HepG2 (cell line): ENCODE results near the gene FBXW2. TPM values are rescaled to one million over a fixed set of nuclear protein-coding genes. Genes with fewer than 3 reads are reported as not detected.

Experiments used
- IRF2 ChIP-seq: IDR thresholded peaks from 2 replicates; pipeline ENCODE4 v1.6.1; 2018; ENCODE audit warnings: missing genetic modification reagents, missing compliant biosample characterization
- JUND ChIP-seq: sonication (generic); formaldehyde crosslinking; IDR thresholded peaks from 2 replicates; pipeline ENCODE4 v1.8.0; 2022; ENCODE audit warnings: mild to moderate bottlenecking, missing genetic modification reagents
- MLX ChIP-seq: IDR thresholded peaks from 2 replicates; pipeline ENCODE4 v1.6.1; 2016
- PHF8 ChIP-seq: sonication (generic); formaldehyde crosslinking; IDR thresholded peaks from 2 replicates; pipeline ENCODE4 v1.5.0; 2020; ENCODE audit warnings: missing genetic modification reagents
- ZBTB20 ChIP-seq: sonication (generic); formaldehyde crosslinking; IDR thresholded peaks from 2 replicates; pipeline ENCODE4 v1.8.1; 2023; ENCODE audit warnings: missing genetic modification reagents, low read depth, mild to moderate bottlenecking, borderline replicate concordance
- ZFP36 ChIP-seq: fragments of 150-350 bp; IDR thresholded peaks from 2 replicates; pipeline ENCODE4 v1.6.1; 2018; ENCODE audit warnings: borderline replicate concordance, low read length, low read depth; ENCODE audit not compliant: partially characterized antibody
- ZNF124 ChIP-seq: sonication (generic); formaldehyde crosslinking; IDR thresholded peaks from 2 replicates; pipeline ENCODE4 v1.4.0; 2020; ENCODE audit warnings: missing genetic modification reagents
- ZNF329 ChIP-seq: sonication (generic); formaldehyde crosslinking; IDR thresholded peaks from 2 replicates; pipeline ENCODE4 v1.9.0; 2021; ENCODE audit warnings: low read depth, mild to moderate bottlenecking, missing genetic modification reagents
- ZNF543 ChIP-seq: sonication (generic); formaldehyde crosslinking; IDR thresholded peaks from 2 replicates; pipeline ENCODE4 v1.4.0; 2020; ENCODE audit warnings: mild to moderate bottlenecking, missing genetic modification reagents
- ZNF775 ChIP-seq: sonication (generic); formaldehyde crosslinking; IDR thresholded peaks from 2 replicates; pipeline ENCODE4 v1.4.0; 2020; ENCODE audit warnings: missing genetic modification reagents, mild to moderate bottlenecking, moderate library complexity, borderline replicate concordance
- ZSCAN20 ChIP-seq: sonication (generic); formaldehyde crosslinking; IDR thresholded peaks from 2 replicates; pipeline ENCODE4 v1.4.0; 2020; ENCODE audit warnings: missing genetic modification reagents, mild to moderate bottlenecking, borderline replicate concordance
- ZZZ3 ChIP-seq: sonication (generic); formaldehyde crosslinking; IDR thresholded peaks from 2 replicates; pipeline ENCODE4 v1.4.0; 2020; ENCODE audit warnings: missing genetic modification reagents, mild to moderate bottlenecking, borderline replicate concordance
- polyA plus RNA-seq, 8 experiments: library from polyadenylated mRNA; depleted of rRNA in 3 of 8; stranded (reverse) in 7 of 8; unstranded in 1 of 8; fragments of >200 nt; fragmentation: Illumina TruSeq in 4 of 8; extraction: Trizol in 4 of 8; gene quantifications; 2 replicates each; pipeline versions ENCODE4 v1.2.1 to v1.2.3, GENCODE V29; 2011 to 2016; ENCODE audit warnings: low read depth in 4 of 8, missing spikeins in 1 of 8, mixed read lengths in 1 of 8; ENCODE audit not compliant: insufficient read depth in 1 of 8
- total RNA-seq, 5 experiments: library from RNA; depleted of rRNA; stranded (reverse); fragments of >200 nt; fragmentation: Illumina TruSeq; extraction: Trizol; gene quantifications; 2 replicates each; pipeline ENCODE4 v1.2.3, GENCODE V29; 2016; ENCODE audit warnings: low read depth in 1 of 5

Gene FBXW2
- total and polyA plus RNA-seq, 2 of the 13 experiments (the other 11 are each of a cell fraction or from before 2014, with no cell fraction given): 35.4 to 43.1 TPM

DNA sequence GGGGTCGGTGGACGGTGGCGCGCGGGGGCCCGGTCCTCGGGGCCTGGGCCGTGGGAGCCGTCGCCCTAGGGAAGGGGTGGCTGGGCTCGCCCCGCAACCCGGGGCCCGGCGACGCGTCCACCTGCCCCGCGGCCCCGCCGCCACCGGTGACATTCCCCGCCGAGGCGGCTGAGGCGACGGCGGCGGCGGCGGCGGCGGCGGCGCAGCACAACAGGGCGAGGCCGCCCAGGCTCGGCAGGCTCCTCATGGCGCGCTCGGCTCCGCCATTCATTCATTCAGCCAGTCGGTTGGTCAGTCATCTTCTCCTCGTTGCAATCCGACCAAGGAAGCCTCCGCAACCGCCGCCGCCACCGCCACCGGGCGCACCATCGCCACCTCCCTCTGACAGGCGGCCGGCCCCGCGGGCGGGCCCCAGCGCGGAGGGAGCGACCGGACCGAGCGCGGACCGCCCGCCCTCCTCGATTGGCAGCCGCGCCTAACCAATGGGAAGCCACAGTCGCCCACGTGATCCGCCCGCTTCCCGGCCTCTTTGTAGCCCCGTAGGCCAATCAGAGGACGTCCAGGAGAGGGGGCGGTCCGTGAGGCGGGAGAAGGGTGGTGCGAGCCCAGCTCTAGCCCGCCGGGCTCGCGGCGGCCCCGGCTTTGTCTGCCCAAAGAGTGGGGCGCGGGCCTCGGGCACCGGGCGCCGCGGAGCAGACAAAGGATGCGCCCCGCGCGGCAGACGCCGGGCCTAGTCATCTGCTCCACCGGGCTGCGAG is 78.9 kb downstream of the FBXW2 start, which contains the start of gene MEGF9 (continued):
- TF ChIP-seq ZNF543 (CRISPR knock-in tag) (0 out of 2 replicates have a peak, but pooled peaks have one; percentile 48), ZFP36 (peak; percentile 57), ZNF775 (CRISPR knock-in tag) (no peak), ZZZ3 (CRISPR knock-in tag) (no peak), MLX (no peak), ZNF124 (0 out of 2 replicates have a peak, but pooled peaks have one; percentile 25), ZSCAN20 (peak; percentile 69; the same call in 1 of the 2 replicates), ZBTB20 (CRISPR knock-in tag) (no peak), ZNF329 (CRISPR knock-in tag) (no peak; the same call in 1 of the 2 replicates), IRF2 (CRISPR knock-in tag) (0 out of 2 replicates have a peak, but pooled peaks have one; percentile 39), JUND (CRISPR knock-in tag) (no peak), PHF8 (CRISPR knock-in tag) (peak; percentile 84)
